IMR-90 (cell line): Measurements from ENCODE around the gene FAM171A1. TPM values are rescaled to one million over a fixed set of nuclear protein-coding genes. Genes with fewer than 3 reads are reported as not detected.

ENCODE experiments used
- ATAC-seq: fragments of 200-7000 bp; cut with Tn5 transposase; 2 replicates; pipeline ENCODE4 v1.9.1; 2020; ENCODE audit warnings: low read depth, mild to moderate bottlenecking, moderate library complexity
- BruUV-seq: library from RNA; stranded (reverse); fragments of 400-500 nt; replicated peaks from 2 replicates; lab custom pipeline; 2021; lab: Mats Ljungman, UMichigan
- CTCF ChIA-PET: fragments of 300-600 bp; formaldehyde crosslinking; extraction: SDS; loops from one replicate; lab custom pipeline; 2021; ENCODE audit warnings: antibody characterized with exemption; lab: Yijun Ruan, JAX
- POLR2A ChIA-PET: fragments of 300-600 bp; sonication (Branson Sonifier 250); formaldehyde crosslinking; loops from one replicate; lab custom pipeline; 2022; ENCODE audit warnings: antibody characterized with exemption; ENCODE audit not compliant: unreplicated experiment; lab: Charles Lee
- DNase-seq: peaks from one replicate; pipeline ENCODE4 v3.0.0; 2013
- H2AFZ ChIP-seq: replicated peaks from 2 replicates; pipeline ENCODE3; 2013; ENCODE audit warnings: low read length, mild to moderate bottlenecking; ENCODE audit not compliant: poor library complexity
- H2AK5ac ChIP-seq: 2 replicates; pipeline ENCODE4 v1.6.1; 2013; ENCODE audit warnings: low read depth, low read length, inconsistent platforms
- H2AK9ac ChIP-seq: replicated peaks from 2 replicates; pipeline ENCODE3; 2013; ENCODE audit warnings: mild to moderate bottlenecking, low read depth, low read length, moderate library complexity; ENCODE audit not compliant: poor library complexity
- H2BK120ac ChIP-seq: 2 replicates; pipeline ENCODE4 v1.6.1; 2013; ENCODE audit warnings: low read depth, low read length, inconsistent platforms
- H2BK15ac ChIP-seq: 3 replicates; pipeline ENCODE4 v1.6.1; 2013; ENCODE audit warnings: low read depth, low read length, inconsistent platforms
- H2BK20ac ChIP-seq: 2 replicates; pipeline ENCODE4 v1.6.1; 2013; ENCODE audit warnings: low read depth, mild to moderate bottlenecking, inconsistent platforms, low read length, moderate library complexity
- H2BK5ac ChIP-seq: 2 replicates; pipeline ENCODE4 v1.6.1; 2013; ENCODE audit warnings: mild to moderate bottlenecking, low read depth, low read length, inconsistent platforms; ENCODE audit not compliant: poor library complexity, severe bottlenecking
- H3K14ac ChIP-seq: replicated peaks from 2 replicates; pipeline ENCODE4 v1.6.1; 2013; ENCODE audit warnings: low read depth, low read length, inconsistent platforms
- H3K18ac ChIP-seq: 2 replicates; pipeline ENCODE4 v1.6.1; 2013; ENCODE audit warnings: low read depth, low read length, control low read depth
- H3K23ac ChIP-seq: 2 replicates; pipeline ENCODE4 v1.6.1; 2013; ENCODE audit warnings: low read depth, low read length, inconsistent platforms
- H3K27ac ChIP-seq: 2 replicates; pipeline ENCODE4 v1.5.1; 2013; ENCODE audit warnings: mild to moderate bottlenecking, control low read depth, low read length; ENCODE audit not compliant: insufficient read depth
- H3K27me3 ChIP-seq: 2 replicates; pipeline ENCODE4 v1.6.1; 2013; ENCODE audit warnings: low read length; ENCODE audit not compliant: control insufficient read depth, insufficient read depth
- H3K36me3 ChIP-seq: 2 replicates; pipeline ENCODE4 v1.6.1; 2013; ENCODE audit warnings: low read length, mixed read lengths; ENCODE audit not compliant: control insufficient read depth, insufficient read depth
- H3K4ac ChIP-seq: 2 replicates; pipeline ENCODE4 v1.6.1; 2013; ENCODE audit warnings: low read depth, low read length, inconsistent platforms
- H3K4me1 ChIP-seq: 2 replicates; pipeline ENCODE4 v1.6.1; 2013; ENCODE audit warnings: low read length, mixed read lengths; ENCODE audit not compliant: control insufficient read depth, insufficient read depth
- H3K4me2 ChIP-seq: 2 replicates; pipeline ENCODE4 v1.6.1; 2013; ENCODE audit warnings: low read depth, mild to moderate bottlenecking, control low read depth, low read length, moderate library complexity
- H3K4me3 ChIP-seq: 2 replicates; pipeline ENCODE4 v1.5.1; 2013; ENCODE audit warnings: low read depth, mild to moderate bottlenecking, control low read depth, low read length, moderate library complexity; ENCODE audit not compliant: insufficient read depth
- H3K56ac ChIP-seq: 2 replicates; pipeline ENCODE4 v1.6.1; 2013; ENCODE audit warnings: low read length, inconsistent platforms; ENCODE audit not compliant: insufficient read depth; ENCODE audit errors: extremely low read depth
- H3K79me1 ChIP-seq, 2 experiments: 2 replicates each; pipeline ENCODE4 v1.6.1; 2013; ENCODE audit warnings: low read length in 2 of 2, inconsistent platforms in 1 of 2, low read depth in 1 of 2
- H3K9ac ChIP-seq: 2 replicates; pipeline ENCODE4 v1.6.1; 2013; ENCODE audit warnings: low read depth, low read length, control low read depth
- H3K9me1 ChIP-seq: 2 replicates; pipeline ENCODE4 v1.6.1; 2013; ENCODE audit warnings: low read length, inconsistent platforms; ENCODE audit not compliant: insufficient read depth
- H3K9me3 ChIP-seq: 2 replicates; pipeline ENCODE4 v1.6.1; 2013; ENCODE audit warnings: low read length; ENCODE audit not compliant: control insufficient read depth, insufficient read depth
- H4K20me1 ChIP-seq: 2 replicates; pipeline ENCODE4 v1.6.1; 2013; ENCODE audit warnings: low read length, inconsistent platforms; ENCODE audit not compliant: insufficient read depth
- H4K5ac ChIP-seq: 2 replicates; pipeline ENCODE4 v1.6.1; 2013; ENCODE audit warnings: mild to moderate bottlenecking, low read depth, low read length, control low read depth
- H4K8ac ChIP-seq, 2 experiments: 2 replicates each; pipeline ENCODE4 v1.6.1; 2013; ENCODE audit warnings: low read depth in 2 of 2, low read length in 2 of 2, control low read depth in 1 of 2, inconsistent platforms in 1 of 2
- H4K91ac ChIP-seq: 2 replicates; pipeline ENCODE4 v1.6.1; 2013; ENCODE audit warnings: low read depth, low read length, inconsistent platforms; ENCODE audit not compliant: insufficient read depth
- CEBPB ChIP-seq: IDR thresholded peaks from 2 replicates; pipeline ENCODE4 v1.6.1; 2012; ENCODE audit warnings: low read depth, low read length, improper control_type of control experiment
- RCOR1 ChIP-seq: IDR thresholded peaks from 2 replicates; pipeline ENCODE4 v1.6.1; 2012; ENCODE audit warnings: mild to moderate bottlenecking, low read length, improper control_type of control experiment; ENCODE audit not compliant: insufficient replicate concordance
- WGBS, 2 experiments: methylation state at CpG; one replicate each; pipeline versions ENCODE4 v1.1.5 to v1.1.7; 2013; ENCODE audit warnings: missing lambda C conversion rate in 2 of 2; ENCODE audit not compliant: insufficient read length in 1 of 2; ENCODE audit errors: extremely low coverage in 2 of 2; 5-methylcytosine and 5-hydroxymethylcytosine counted together
- dilution Hi-C: fragments of 300-500 bp; cut with HindIII; formaldehyde crosslinking; loops from one replicate; pipeline ENCODE4 v1.14.3; 2018; ENCODE audit warnings: low sequenced_read_pairs; ENCODE audit not compliant: unreplicated experiment
- in situ Hi-C: fragments of 300-500 bp; cut with MboI; formaldehyde crosslinking; loops from 3 replicates; pipeline ENCODE4 v1.14.3; 2019; ENCODE audit warnings: low sequenced_read_pairs, inconsistent platforms, mixed read lengths
- intact Hi-C: fragments of 100-400 bp; cut with micrococcal nuclease; formaldehyde crosslinking; loops from 2 replicates; pipeline ENCODE4 v1.10.0; 2022
- polyA plus RNA-seq, 3 experiments: library from polyadenylated mRNA; depleted of rRNA; stranded (reverse); fragments of >200 nt; gene quantifications; 2 replicates each; pipeline ENCODE4 v1.2.3, GENCODE V29; 2012; ENCODE audit warnings: low replicate concordance in 1 of 3
- total RNA-seq: library from RNA; depleted of rRNA; stranded (reverse); fragments of >200 nt; gene quantifications from 2 replicates; pipeline ENCODE4 v1.2.3, GENCODE V29; 2012

The FAM171A1 gene
- total and polyA plus RNA-seq, 2 of the 4 experiments (the other 2 are of a cell fraction): 20.3 to 30.6 TPM

DNA sequence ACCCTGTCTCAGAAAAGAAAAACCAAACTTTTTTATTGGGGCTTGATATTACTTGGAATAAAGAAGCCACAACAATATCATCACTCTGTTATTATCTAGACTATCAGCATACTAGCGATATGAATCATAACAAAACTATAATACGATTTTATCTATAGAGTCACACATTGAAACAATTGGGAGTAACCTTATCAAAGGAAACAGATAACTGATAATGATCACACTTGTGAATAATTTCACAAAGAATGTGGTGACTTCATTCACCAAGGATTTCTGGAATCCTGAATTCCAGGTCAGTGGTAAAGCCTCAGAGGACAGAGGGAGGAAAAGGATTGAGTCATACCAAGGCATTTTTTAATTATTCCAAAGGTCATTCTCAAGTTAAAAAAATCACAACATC is 170.5 kb downstream of the FAM171A1 start:
- DNase-seq (peak; percentile 80), ATAC-seq (peak; percentile 68)
- H2AK5ac ChIP-seq: peak overlapping the region; percentile 80
- CTCF ChIA-PET: no interaction called here
- peak overlapping the region; percentile 77 for H2AK9ac ChIP-seq
- H3K9ac ChIP-seq: no peak overlapping the region
- intact Hi-C loops: no loop called here
- H3K9me3 ChIP-seq: no peaks in the 10 kb centered on the region
- no peaks in the 10 kb centered on the region for H3K36me3 ChIP-seq
- H2BK15ac ChIP-seq: peak overlapping the region; percentile 93; the same call in 2 of the 3 replicates
- peak overlapping the region; percentile 98 for H2BK20ac ChIP-seq
- H3K4me1 ChIP-seq: peaks cover 26% of the 10 kb centered on the region
- peak overlapping the region; percentile 98 for H2BK120ac ChIP-seq
- H4K20me1 ChIP-seq: no peaks in the 10 kb centered on the region
- dilution Hi-C loops: no loop called here
- H3K56ac ChIP-seq: peak overlapping the region; percentile 19; the same call in 1 of the 2 replicates
- no peak overlapping the region for H3K4me2 ChIP-seq
- peaks cover 0 to 4% of the 10 kb centered on the region in 2 experiments; a peak in 2 of 4 replicates for H3K79me1 ChIP-seq
- H4K91ac ChIP-seq: peak overlapping the region; percentile 98
- H4K8ac ChIP-seq: peak overlapping the region; percentile 82 to 87
- peak overlapping the region; percentile 85; the same call in 1 of the 2 replicates for H4K5ac ChIP-seq
- in situ Hi-C loops: no loop called here
- POLR2A ChIA-PET: no interaction called here
- peak overlapping the region; percentile 48; the same call in 1 of the 2 replicates for H3K23ac ChIP-seq
- no CpG with 5 or more reads among the region's 2 CpGs for WGBS, 2 experiments
- H3K27ac ChIP-seq: peak overlapping the region; percentile 63
- H2AFZ ChIP-seq: no peak overlapping the region
- TF ChIP-seq CEBPB: peak; percentile 18; the same call in 1 of the 2 replicates
- no peak for TF ChIP-seq RCOR1
- peak overlapping the region; percentile 94 for H3K4ac ChIP-seq
- peaks cover 19% of the 10 kb centered on the region for H3K9me1 ChIP-seq
- no TSS peak for BruUV-seq
- H3K4me3 ChIP-seq: no peak overlapping the region
- H2BK5ac ChIP-seq: peak overlapping the region; percentile 88
- 0 out of 2 replicates have a peak overlapping the region, but pooled peaks have one; percentile 90 for H3K14ac ChIP-seq
- peak overlapping the region; percentile 87 for H3K18ac ChIP-seq
- no peaks in the 10 kb centered on the region for H3K27me3 ChIP-seq
